ENCODE measurements around the gene HM13. TPM values are rescaled to one million over a fixed set of nuclear protein-coding genes. Genes with fewer than 3 reads are reported as not detected.

HM13 gene
- polyA plus RNA-seq, 2 of the 4 experiments (the other 2 are of a cell fraction): 164 to 178 TPM

DNA sequence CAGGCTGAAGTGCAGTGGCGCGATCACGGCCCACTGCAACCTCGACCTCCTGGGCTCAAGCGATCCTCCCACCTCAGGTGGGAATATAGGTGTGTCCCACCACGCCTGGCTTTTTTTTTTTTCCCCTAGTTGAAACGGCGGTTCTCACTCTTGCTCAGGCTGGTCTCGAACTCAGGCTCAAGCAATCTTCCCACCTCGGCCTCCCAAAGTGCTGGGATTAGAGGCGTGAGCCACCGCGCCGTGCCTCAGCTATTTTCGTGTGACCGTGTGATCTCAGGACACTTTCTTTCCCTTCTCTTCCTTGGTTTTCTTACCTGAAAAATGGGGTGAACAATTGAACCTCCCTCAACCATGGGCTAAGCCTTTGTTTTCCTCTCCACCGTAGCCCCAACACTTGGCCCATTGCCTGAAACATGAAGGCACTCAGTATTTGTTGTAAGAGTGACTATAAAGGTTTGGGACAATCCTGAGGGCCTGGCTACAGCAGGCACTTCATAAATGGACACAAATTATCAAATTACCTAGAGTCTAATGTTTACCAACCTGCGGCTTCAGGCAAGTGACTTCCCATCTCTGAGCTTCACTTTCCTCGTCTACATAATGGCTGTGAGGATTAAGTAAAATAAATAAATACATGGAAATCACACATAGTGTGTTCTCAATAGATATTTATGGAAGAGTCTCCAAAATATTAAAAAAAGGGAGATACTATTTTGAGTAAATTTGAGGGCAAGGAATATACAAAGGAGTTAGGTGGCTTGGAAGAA lies 59.5 kb downstream of the HM13 start:
- H3K4me1 ChIP-seq: peaks cover 45% of the 10 kb centered on the region
- ChIA-PET CTCF (interaction anchor here (1.3 to 28.4 kb wide), 6 partner anchors 13 to 149 kb away, joined by 4 to 903 read pairs (median 54); partner anchors contain the start of genes BCL2L1 and ID1), POLR2A (interaction anchor here (0.6 to 3.6 kb wide), 14 partner anchors 11 to 150 kb away, joined by 3 to 214 read pairs (median 12); partner anchors contain the start of genes BCL2L1 and ID1)
- ATAC-seq (peak in 1 of 2 experiments; percentile 1; a peak in 3 of 6 replicates), DNase-seq (ENCODE audit: low read depth in 1 of 2, low spot score in 1 of 2) (peak in 1 of 2 experiments; percentile 60), FAIRE-seq (no peak)
- WGBS (ENCODE audit: missing lambda C conversion rate): 2% methylated on average over 19 of the region's 19 CpGs
- peak overlapping the region; percentile 62 for H3K4me3 ChIP-seq
- H3K9me3 ChIP-seq: no peaks in the 10 kb centered on the region
- H3K27ac ChIP-seq: peak overlapping the region; percentile 93 to 99
- H3K4me2 ChIP-seq: peak overlapping the region; percentile 89
- TF ChIP-seq, protein P1, sequence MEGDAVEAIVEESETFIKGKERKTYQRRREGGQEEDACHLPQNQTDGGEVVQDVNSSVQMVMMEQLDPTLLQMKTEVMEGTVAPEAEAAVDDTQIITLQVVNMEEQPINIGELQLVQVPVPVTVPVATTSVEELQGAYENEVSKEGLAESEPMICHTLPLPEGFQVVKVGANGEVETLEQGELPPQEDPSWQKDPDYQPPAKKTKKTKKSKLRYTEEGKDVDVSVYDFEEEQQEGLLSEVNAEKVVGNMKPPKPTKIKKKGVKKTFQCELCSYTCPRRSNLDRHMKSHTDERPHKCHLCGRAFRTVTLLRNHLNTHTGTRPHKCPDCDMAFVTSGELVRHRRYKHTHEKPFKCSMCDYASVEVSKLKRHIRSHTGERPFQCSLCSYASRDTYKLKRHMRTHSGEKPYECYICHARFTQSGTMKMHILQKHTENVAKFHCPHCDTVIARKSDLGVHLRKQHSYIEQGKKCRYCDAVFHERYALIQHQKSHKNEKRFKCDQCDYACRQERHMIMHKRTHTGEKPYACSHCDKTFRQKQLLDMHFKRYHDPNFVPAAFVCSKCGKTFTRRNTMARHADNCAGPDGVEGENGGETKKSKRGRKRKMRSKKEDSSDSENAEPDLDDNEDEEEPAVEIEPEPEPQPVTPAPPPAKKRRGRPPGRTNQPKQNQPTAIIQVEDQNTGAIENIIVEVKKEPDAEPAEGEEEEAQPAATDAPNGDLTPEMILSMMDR (IDR thresholded peaks at IDR 0.05): no peak
- TF ChIP-seq ZFP36 (IDR thresholded peaks at IDR 0.05; ENCODE audit: borderline replicate concordance, partially characterized antibody) (no peak), EHMT2 (IDR thresholded peaks at IDR 0.05; ENCODE audit: low read depth) (no peak), SREBF2 (IDR thresholded peaks at IDR 0.05) (no peak), CBX8 (IDR thresholded peaks at IDR 0.05) (no peak), RNF2 (IDR thresholded peaks at IDR 0.05; ENCODE audit: borderline replicate concordance, low read depth) (no peak), POLR2AphosphoS2 (conservative IDR thresholded peaks at IDR 0.05; ENCODE audit: low read length) (no peak), CBX2 (IDR thresholded peaks at IDR 0.05; ENCODE audit: borderline replicate concordance, low read depth) (no peak), MAZ (IDR thresholded peaks at IDR 0.05; ENCODE audit: borderline replicate concordance, low read depth, low read length) (no peak), KDM1A (IDR thresholded peaks at IDR 0.05; ENCODE audit: low read depth) (peak; percentile 49; the same call in 1 of the 2 replicates), RCOR1 (IDR thresholded peaks at IDR 0.05; ENCODE audit: low read depth, low read length) (no peak), MAFK (IDR thresholded peaks at IDR 0.05; ENCODE audit: partially characterized antibody) (no peak), MYC (IDR thresholded peaks at IDR 0.05; ENCODE audit: borderline replicate concordance, low read length) (no peak), ZNF302 (CRISPR knock-in tag; IDR thresholded peaks at IDR 0.05) (no peak), CHD2 (IDR thresholded peaks at IDR 0.05; ENCODE audit: low read length, partially characterized antibody) (no peak), FOXS1 (CRISPR knock-in tag; IDR thresholded peaks at IDR 0.05) (no peak), NPAS2 (CRISPR knock-in tag; IDR thresholded peaks at IDR 0.05; ENCODE audit: borderline replicate concordance) (no peak), FOSB (CRISPR knock-in tag; IDR thresholded peaks at IDR 0.05) (0 out of 2 replicates have a peak, but pooled peaks have one; percentile 74), SMC3 (IDR thresholded peaks at IDR 0.05) (no peak), BHLHE40 (IDR thresholded peaks at IDR 0.05; ENCODE audit: low read depth, low read length) (0 out of 2 replicates have a peak, but pooled peaks have one; percentile 20), RAD21 (conservative IDR thresholded peaks at IDR 0.05 in 1 of 2, IDR thresholded peaks at IDR 0.05 in 1 of 2) (no peak), JUN (IDR thresholded peaks at IDR 0.05) (no peak; a peak in 1 of 5 replicates), NFE2L2 (conservative IDR thresholded peaks at IDR 0.05; ENCODE audit: low read length) (no peak)
- TF ChIP-seq, protein P2, sequence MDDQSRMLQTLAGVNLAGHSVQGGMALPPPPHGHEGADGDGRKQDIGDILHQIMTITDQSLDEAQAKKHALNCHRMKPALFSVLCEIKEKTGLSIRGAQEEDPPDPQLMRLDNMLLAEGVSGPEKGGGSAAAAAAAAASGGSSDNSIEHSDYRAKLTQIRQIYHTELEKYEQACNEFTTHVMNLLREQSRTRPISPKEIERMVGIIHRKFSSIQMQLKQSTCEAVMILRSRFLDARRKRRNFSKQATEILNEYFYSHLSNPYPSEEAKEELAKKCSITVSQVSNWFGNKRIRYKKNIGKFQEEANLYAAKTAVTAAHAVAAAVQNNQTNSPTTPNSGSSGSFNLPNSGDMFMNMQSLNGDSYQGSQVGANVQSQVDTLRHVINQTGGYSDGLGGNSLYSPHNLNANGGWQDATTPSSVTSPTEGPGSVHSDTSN (IDR thresholded peaks at IDR 0.05): no peak
- TF ChIP-seq, protein P3, sequence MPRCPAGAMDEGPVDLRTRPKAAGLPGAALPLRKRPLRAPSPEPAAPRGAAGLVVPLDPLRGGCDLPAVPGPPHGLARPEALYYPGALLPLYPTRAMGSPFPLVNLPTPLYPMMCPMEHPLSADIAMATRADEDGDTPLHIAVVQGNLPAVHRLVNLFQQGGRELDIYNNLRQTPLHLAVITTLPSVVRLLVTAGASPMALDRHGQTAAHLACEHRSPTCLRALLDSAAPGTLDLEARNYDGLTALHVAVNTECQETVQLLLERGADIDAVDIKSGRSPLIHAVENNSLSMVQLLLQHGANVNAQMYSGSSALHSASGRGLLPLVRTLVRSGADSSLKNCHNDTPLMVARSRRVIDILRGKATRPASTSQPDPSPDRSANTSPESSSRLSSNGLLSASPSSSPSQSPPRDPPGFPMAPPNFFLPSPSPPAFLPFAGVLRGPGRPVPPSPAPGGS (IDR thresholded peaks at IDR 0.05): no peak
- TF ChIP-seq, protein P4, sequence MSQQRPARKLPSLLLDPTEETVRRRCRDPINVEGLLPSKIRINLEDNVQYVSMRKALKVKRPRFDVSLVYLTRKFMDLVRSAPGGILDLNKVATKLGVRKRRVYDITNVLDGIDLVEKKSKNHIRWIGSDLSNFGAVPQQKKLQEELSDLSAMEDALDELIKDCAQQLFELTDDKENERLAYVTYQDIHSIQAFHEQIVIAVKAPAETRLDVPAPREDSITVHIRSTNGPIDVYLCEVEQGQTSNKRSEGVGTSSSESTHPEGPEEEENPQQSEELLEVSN (IDR thresholded peaks at IDR 0.05; ENCODE audit: borderline replicate concordance, low read depth): no peak
- TF ChIP-seq, protein P5, sequence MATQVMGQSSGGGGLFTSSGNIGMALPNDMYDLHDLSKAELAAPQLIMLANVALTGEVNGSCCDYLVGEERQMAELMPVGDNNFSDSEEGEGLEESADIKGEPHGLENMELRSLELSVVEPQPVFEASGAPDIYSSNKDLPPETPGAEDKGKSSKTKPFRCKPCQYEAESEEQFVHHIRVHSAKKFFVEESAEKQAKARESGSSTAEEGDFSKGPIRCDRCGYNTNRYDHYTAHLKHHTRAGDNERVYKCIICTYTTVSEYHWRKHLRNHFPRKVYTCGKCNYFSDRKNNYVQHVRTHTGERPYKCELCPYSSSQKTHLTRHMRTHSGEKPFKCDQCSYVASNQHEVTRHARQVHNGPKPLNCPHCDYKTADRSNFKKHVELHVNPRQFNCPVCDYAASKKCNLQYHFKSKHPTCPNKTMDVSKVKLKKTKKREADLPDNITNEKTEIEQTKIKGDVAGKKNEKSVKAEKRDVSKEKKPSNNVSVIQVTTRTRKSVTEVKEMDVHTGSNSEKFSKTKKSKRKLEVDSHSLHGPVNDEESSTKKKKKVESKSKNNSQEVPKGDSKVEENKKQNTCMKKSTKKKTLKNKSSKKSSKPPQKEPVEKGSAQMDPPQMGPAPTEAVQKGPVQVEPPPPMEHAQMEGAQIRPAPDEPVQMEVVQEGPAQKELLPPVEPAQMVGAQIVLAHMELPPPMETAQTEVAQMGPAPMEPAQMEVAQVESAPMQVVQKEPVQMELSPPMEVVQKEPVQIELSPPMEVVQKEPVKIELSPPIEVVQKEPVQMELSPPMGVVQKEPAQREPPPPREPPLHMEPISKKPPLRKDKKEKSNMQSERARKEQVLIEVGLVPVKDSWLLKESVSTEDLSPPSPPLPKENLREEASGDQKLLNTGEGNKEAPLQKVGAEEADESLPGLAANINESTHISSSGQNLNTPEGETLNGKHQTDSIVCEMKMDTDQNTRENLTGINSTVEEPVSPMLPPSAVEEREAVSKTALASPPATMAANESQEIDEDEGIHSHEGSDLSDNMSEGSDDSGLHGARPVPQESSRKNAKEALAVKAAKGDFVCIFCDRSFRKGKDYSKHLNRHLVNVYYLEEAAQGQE (IDR thresholded peaks at IDR 0.05): 0 out of 2 replicates have a peak, but pooled peaks have one; percentile 4
- TF ChIP-seq, protein P6, sequence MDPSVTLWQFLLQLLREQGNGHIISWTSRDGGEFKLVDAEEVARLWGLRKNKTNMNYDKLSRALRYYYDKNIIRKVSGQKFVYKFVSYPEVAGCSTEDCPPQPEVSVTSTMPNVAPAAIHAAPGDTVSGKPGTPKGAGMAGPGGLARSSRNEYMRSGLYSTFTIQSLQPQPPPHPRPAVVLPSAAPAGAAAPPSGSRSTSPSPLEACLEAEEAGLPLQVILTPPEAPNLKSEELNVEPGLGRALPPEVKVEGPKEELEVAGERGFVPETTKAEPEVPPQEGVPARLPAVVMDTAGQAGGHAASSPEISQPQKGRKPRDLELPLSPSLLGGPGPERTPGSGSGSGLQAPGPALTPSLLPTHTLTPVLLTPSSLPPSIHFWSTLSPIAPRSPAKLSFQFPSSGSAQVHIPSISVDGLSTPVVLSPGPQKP (IDR thresholded peaks at IDR 0.05; ENCODE audit: low read depth, low read length): no peak
- TF ChIP-seq, protein P7, sequence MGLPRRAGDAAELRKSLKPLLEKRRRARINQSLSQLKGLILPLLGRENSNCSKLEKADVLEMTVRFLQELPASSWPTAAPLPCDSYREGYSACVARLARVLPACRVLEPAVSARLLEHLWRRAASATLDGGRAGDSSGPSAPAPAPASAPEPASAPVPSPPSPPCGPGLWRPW (IDR thresholded peaks at IDR 0.05): no peak

All from A549 (cell line).